ENCODE measurements around the gene PNMA6A.

DNA sequence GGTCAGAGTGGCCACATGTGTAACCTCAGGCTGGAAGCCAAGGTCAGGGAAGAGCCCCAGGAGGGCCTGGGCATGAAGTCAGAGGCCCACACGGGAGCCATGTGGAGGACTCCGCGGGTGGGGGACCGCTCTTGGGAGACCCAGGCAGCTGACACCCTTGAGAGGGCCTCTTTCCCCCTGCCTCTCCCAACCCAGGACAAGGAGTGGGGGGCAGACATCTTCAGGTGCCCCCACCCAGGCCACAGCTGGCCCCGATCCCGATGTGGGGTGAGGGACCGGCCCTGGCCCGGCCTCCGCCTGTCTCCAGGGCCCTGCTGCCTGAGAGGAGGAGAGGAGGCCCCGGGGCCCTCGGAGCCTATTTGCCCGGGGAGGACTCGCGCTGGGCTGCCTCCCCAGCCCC is 3.1 kb downstream of the PNMA6A start:
- TF ChIP-seq CTCF (IDR thresholded peaks at IDR 0.05) (no peak), POLR2A (IDR thresholded peaks at IDR 0.05) (no peak)
